ENCODE data around the gene MICU2.

- TF ChIP-seq, protein P1, sequence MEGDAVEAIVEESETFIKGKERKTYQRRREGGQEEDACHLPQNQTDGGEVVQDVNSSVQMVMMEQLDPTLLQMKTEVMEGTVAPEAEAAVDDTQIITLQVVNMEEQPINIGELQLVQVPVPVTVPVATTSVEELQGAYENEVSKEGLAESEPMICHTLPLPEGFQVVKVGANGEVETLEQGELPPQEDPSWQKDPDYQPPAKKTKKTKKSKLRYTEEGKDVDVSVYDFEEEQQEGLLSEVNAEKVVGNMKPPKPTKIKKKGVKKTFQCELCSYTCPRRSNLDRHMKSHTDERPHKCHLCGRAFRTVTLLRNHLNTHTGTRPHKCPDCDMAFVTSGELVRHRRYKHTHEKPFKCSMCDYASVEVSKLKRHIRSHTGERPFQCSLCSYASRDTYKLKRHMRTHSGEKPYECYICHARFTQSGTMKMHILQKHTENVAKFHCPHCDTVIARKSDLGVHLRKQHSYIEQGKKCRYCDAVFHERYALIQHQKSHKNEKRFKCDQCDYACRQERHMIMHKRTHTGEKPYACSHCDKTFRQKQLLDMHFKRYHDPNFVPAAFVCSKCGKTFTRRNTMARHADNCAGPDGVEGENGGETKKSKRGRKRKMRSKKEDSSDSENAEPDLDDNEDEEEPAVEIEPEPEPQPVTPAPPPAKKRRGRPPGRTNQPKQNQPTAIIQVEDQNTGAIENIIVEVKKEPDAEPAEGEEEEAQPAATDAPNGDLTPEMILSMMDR (IDR thresholded peaks at IDR 0.05; ENCODE audit: low read length), result no peak
- TF ChIP-seq EZH2 (IDR thresholded peaks at IDR 0.05; ENCODE audit: borderline replicate concordance, low read length), result no peak
These were observed 117.6 kb downstream of the MICU2 start for GRCh38 chr13:21486322-21486721.
